ENCODE measurements around the gene CHST14.
A peak's percentile ranks its signal among the peaks of the same experiment; 100 is the strongest.

CHST14 gene

GRCh38 chr15:40470423-40471104, at the start of gene CHST14:
Gene CHST14 (plus strand): TSS chr15:40470984. CDS start chr15:40471214, 230 bp downstream.
- TF ChIP-seq, protein P1, sequence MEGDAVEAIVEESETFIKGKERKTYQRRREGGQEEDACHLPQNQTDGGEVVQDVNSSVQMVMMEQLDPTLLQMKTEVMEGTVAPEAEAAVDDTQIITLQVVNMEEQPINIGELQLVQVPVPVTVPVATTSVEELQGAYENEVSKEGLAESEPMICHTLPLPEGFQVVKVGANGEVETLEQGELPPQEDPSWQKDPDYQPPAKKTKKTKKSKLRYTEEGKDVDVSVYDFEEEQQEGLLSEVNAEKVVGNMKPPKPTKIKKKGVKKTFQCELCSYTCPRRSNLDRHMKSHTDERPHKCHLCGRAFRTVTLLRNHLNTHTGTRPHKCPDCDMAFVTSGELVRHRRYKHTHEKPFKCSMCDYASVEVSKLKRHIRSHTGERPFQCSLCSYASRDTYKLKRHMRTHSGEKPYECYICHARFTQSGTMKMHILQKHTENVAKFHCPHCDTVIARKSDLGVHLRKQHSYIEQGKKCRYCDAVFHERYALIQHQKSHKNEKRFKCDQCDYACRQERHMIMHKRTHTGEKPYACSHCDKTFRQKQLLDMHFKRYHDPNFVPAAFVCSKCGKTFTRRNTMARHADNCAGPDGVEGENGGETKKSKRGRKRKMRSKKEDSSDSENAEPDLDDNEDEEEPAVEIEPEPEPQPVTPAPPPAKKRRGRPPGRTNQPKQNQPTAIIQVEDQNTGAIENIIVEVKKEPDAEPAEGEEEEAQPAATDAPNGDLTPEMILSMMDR (conservative IDR thresholded peaks at IDR 0.05; ENCODE audit: control insufficient read depth, insufficient read depth, low read depth, low read length) = no peak
- peak within 1 kb of the TSS; percentile 69 for H3K4me3 ChIP-seq (ENCODE audit: control insufficient read depth, low read depth, low read length)
- DNase-seq (ENCODE audit: low read depth) = peak; percentile 48

GRCh38 chr15:40421246-40422157, 49.3 kb upstream of the CHST14 start:
- DNase-seq (ENCODE audit: low read depth) = peak; percentile 60
- TF ChIP-seq, protein P1 (conservative IDR thresholded peaks at IDR 0.05; ENCODE audit: control insufficient read depth, insufficient read depth, low read depth, low read length) = peak; percentile 86
- no peak overlapping the region for H3K4me3 ChIP-seq (ENCODE audit: control insufficient read depth, low read depth, low read length)

DNA sequence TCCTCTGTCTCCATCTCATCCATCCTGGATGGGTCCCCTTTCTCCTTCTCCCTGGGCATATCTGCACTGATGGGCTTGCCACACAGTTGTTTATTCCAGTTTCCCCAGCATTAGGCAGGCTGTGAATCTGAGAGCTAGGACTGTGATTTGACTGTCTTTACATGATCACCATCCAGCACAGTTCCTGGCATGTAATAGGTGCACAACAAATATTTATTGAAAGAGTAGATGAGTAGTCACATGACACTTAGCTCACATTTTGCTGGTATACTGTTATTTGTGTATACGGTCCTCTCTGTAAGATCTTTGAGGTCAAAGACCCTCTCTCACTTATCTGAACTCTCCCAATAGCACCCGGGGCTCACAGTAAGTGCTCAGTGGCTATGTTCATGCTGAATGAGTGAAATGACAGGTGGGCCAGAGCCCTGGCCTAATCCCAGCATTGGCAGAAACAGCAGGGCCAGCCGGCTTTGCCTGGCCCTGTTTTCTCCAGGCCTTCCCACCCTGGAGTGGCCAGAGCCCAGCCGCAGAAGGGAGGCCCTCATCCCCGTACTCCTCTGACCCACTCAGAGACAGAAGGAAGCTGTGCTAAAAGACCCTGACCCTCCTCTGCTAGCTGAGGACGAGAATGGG, 46.2 kb upstream of the CHST14 start:
- H3K4me3 ChIP-seq (ENCODE audit: control insufficient read depth, low read depth, low read length) = no peak overlapping the region
- no peak for DNase-seq (ENCODE audit: low read depth)
- TF ChIP-seq, protein P1 (conservative IDR thresholded peaks at IDR 0.05; ENCODE audit: control insufficient read depth, insufficient read depth, low read depth, low read length) = no peak

GRCh38 chr15:40425681-40426080, 45.1 kb upstream of the CHST14 start:
- no peak overlapping the region for H3K4me3 ChIP-seq (ENCODE audit: control insufficient read depth, low read depth, low read length)
- DNase-seq (ENCODE audit: low read depth) = no peak
- TF ChIP-seq, protein P1 (conservative IDR thresholded peaks at IDR 0.05; ENCODE audit: control insufficient read depth, insufficient read depth, low read depth, low read length) = no peak

DNA sequence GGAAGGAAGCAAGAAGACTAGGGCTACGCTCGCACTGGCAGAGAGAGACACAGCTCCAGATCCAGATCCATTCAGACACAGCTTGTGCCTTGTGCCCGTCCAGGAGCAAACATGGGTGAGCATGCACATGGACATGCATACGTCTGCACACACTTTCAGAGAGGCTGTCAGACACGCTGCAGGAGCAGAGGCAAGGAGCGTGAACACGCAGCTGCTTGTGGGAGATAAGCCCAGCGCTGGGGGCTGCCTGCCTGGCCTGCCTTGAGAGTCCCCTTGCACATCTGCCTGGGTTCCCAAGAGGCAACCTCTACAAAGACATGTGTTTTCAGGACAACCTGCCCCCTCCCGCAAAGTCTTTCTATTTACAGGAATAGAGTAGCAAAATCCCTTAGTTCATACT, 43.6 kb upstream of the CHST14 start:
- TF ChIP-seq, protein P1 (conservative IDR thresholded peaks at IDR 0.05; ENCODE audit: control insufficient read depth, insufficient read depth, low read depth, low read length) = no peak

GRCh38 chr15:40428185-40428584, 42.6 kb upstream of the CHST14 start:
- TF ChIP-seq, protein P1 (conservative IDR thresholded peaks at IDR 0.05; ENCODE audit: control insufficient read depth, insufficient read depth, low read depth, low read length) = no peak
- no peak for DNase-seq (ENCODE audit: low read depth)
- no peak overlapping the region for H3K4me3 ChIP-seq (ENCODE audit: control insufficient read depth, low read depth, low read length)

More for the DNA sequence above, 43.6 kb upstream of the CHST14 start:
- no peak for DNase-seq (ENCODE audit: low read depth)
- H3K4me3 ChIP-seq (ENCODE audit: control insufficient read depth, low read depth, low read length) = no peak overlapping the region
